HepG2 (cell line): ENCODE results near the gene PFDN2. TPM values are rescaled to one million over a fixed set of nuclear protein-coding genes. Genes with fewer than 3 reads are reported as not detected.

Experiments
- NFATC3 ChIP-seq: sonication (generic); formaldehyde crosslinking; IDR thresholded peaks from 2 replicates; pipeline ENCODE4 v1.5.1; 2020; ENCODE audit warnings: mild to moderate bottlenecking, missing genetic modification reagents
- SMAD3 ChIP-seq: sonication (generic); formaldehyde crosslinking; IDR thresholded peaks from 2 replicates; pipeline ENCODE4 v1.4.0; 2020; ENCODE audit warnings: missing genetic modification reagents
- STAT6 ChIP-seq: sonication (generic); formaldehyde crosslinking; IDR thresholded peaks from 2 replicates; pipeline ENCODE4 v1.4.0; 2020; ENCODE audit warnings: missing genetic modification reagents, mild to moderate bottlenecking, borderline replicate concordance
- TBX2 ChIP-seq: sonication (generic); formaldehyde crosslinking; IDR thresholded peaks from 2 replicates; pipeline ENCODE4 v1.5.0; 2020; ENCODE audit warnings: missing genetic modification reagents, mild to moderate bottlenecking, borderline replicate concordance
- ZNF557 ChIP-seq: sonication (generic); formaldehyde crosslinking; IDR thresholded peaks from 2 replicates; pipeline ENCODE4 v1.4.0; 2020; ENCODE audit warnings: missing genetic modification reagents
- polyA plus RNA-seq, 8 experiments: library from polyadenylated mRNA; depleted of rRNA in 3 of 8; stranded (reverse) in 7 of 8; unstranded in 1 of 8; fragments of >200 nt; fragmentation: Illumina TruSeq in 4 of 8; extraction: Trizol in 4 of 8; gene quantifications; 2 replicates each; pipeline versions ENCODE4 v1.2.1 to v1.2.3, GENCODE V29; 2011 to 2016; ENCODE audit warnings: low read depth in 4 of 8, missing spikeins in 1 of 8, mixed read lengths in 1 of 8; ENCODE audit not compliant: insufficient read depth in 1 of 8
- total RNA-seq, 5 experiments: library from RNA; depleted of rRNA; stranded (reverse); fragments of >200 nt; fragmentation: Illumina TruSeq; extraction: Trizol; gene quantifications; 2 replicates each; pipeline ENCODE4 v1.2.3, GENCODE V29; 2016; ENCODE audit warnings: low read depth in 1 of 5
- TF ChIP-seq, protein P1 (sequence below): sonication (generic); formaldehyde crosslinking; IDR thresholded peaks from 2 replicates; pipeline ENCODE4 v1.5.0; 2020; ENCODE audit warnings: missing genetic modification reagents
- TF ChIP-seq, protein P2 (sequence below): sonication (generic); IDR thresholded peaks from 2 replicates; pipeline ENCODE4 v1.6.1; 2016; ENCODE audit warnings: low read depth, borderline replicate concordance
- TF ChIP-seq, protein P3 (sequence below): sonication (generic); formaldehyde crosslinking; IDR thresholded peaks from 2 replicates; pipeline ENCODE4 v1.4.0; 2020; ENCODE audit warnings: missing genetic modification reagents

The PFDN2 gene
- total and polyA plus RNA-seq, 2 of the 13 experiments (the other 11 are each of a cell fraction or from before 2014, with no cell fraction given) = 62.6 to 63.6 TPM

- TF ChIP-seq NFATC3 (CRISPR knock-in tag) (no peak), TBX2 (CRISPR knock-in tag) (no peak), SMAD3 (CRISPR knock-in tag) (no peak), STAT6 (no peak), ZNF557 (CRISPR knock-in tag) (no peak)
- TF ChIP-seq, protein P1, sequence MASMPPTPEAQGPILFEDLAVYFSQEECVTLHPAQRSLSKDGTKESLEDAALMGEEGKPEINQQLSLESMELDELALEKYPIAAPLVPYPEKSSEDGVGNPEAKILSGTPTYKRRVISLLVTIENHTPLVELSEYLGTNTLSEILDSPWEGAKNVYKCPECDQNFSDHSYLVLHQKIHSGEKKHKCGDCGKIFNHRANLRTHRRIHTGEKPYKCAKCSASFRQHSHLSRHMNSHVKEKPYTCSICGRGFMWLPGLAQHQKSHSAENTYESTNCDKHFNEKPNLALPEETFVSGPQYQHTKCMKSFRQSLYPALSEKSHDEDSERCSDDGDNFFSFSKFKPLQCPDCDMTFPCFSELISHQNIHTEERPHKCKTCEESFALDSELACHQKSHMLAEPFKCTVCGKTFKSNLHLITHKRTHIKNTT (CRISPR knock-in tag) = no peak
- TF ChIP-seq, protein P2, sequence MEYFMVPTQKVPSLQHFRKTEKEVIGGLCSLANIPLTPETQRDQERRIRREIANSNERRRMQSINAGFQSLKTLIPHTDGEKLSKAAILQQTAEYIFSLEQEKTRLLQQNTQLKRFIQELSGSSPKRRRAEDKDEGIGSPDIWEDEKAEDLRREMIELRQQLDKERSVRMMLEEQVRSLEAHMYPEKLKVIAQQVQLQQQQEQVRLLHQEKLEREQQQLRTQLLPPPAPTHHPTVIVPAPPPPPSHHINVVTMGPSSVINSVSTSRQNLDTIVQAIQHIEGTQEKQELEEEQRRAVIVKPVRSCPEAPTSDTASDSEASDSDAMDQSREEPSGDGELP = peak; percentile 11; the same call in 1 of the 2 replicates
- TF ChIP-seq, protein P3, sequence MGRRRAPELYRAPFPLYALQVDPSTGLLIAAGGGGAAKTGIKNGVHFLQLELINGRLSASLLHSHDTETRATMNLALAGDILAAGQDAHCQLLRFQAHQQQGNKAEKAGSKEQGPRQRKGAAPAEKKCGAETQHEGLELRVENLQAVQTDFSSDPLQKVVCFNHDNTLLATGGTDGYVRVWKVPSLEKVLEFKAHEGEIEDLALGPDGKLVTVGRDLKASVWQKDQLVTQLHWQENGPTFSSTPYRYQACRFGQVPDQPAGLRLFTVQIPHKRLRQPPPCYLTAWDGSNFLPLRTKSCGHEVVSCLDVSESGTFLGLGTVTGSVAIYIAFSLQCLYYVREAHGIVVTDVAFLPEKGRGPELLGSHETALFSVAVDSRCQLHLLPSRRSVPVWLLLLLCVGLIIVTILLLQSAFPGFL (CRISPR knock-in tag) = no peak
These were observed 40.4 kb downstream of the PFDN2 start (continued) for GRCh38 chr1:161077426-161077825.
